Stimulated activated CD4-positive, alpha-beta T cell treated with anti-CD3 and anti-CD28 coated beads, Interleukin-4, amount 100 ng/mL, for 48 hours (primary cell): Measurements from ENCODE around the gene ABLIM3.
"Not testable (repeated sequence)": the region's sequence is repeated elsewhere in the genome, so short reads cannot be mapped to it uniquely, and the experiment has no call there.

Source experiments
- DNase-seq, 2 donors: peaks; one replicate each; pipeline ENCODE4 v3.0.0-alpha.2; 2020; ENCODE audit warnings: low read depth in 2 of 2

The ABLIM3 gene

DNA sequence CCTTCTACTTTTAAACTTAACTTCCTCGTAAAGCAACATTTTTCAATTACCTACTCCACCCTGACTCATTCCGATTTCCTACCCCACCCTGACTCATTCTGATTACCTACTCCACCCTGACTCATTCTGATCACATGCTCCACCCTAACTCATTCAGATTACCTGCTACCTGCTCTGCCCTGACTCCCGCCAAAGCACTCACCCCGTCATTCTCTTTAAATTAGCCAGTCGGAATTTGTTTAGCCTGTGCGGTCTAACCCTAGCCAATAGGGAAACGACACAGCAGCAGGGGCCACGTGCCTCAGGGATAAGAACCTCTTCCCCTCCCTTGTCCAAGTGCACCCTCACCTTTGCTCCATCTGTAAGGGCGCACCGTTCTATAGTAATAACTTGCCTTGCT is 46.3 kb downstream of the ABLIM3 start:
- not testable (repeated sequence) for DNase-seq

GRCh38 chr5:149188383-149188782 is 47.1 kb downstream of the ABLIM3 start:
- DNase-seq = no peak

- no peak for DNase-seq
Measured at GRCh38 chr5:149195337-149195887, 54.1 kb downstream of the ABLIM3 start.

GRCh38 chr5:149195962-149196361 is 54.7 kb downstream of the ABLIM3 start:
- DNase-seq = no peak

GRCh38 chr5:149198148-149198547 is 56.9 kb downstream of the ABLIM3 start:
- DNase-seq = no peak

DNA sequence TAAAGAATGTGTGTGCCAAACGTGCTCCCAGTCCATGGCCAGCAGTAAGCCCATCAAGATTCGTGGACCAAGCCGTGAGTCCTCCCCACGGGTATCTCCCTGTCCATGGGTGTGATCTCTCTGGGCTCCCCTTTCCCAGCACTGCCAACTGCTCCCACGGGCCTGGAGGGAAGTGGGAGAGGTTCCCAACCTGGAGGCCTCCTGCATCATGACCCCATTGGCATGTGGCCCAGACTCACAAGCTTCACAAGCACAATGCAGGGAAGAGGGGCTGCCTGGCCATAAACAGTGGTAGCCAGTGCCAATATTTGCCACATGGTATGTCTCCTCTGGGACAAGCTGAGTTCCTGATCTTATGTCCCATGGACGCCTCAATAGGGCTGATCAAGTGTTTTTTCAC is 59.1 kb downstream of the ABLIM3 start:
- no peak for DNase-seq

GRCh38 chr5:149201121-149201637 is 59.9 kb downstream of the ABLIM3 start:
- DNase-seq = no peak

DNA sequence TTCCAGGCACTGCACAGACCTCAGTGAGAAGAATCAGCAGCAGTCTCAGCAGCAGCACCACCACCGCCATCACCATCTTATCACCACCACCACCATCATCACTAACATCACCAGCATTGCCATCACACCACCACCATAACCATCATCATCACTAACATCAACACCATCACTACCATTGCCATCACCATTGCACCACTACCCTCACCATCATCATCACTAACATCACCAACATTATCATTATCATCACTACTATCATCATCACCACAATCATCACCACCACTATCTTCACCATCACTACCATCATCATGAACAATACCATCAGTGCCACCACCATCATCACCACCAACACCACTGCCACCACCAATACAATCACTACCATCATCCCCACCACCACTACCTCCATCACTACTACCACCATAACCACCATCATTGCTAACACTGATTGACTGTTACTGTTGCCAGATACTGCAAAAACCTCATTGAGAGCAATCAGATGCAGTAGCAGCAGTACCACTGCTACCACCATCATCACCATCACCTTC is 61.7 kb downstream of the ABLIM3 start:
- no peak for DNase-seq

GRCh38 chr5:149203921-149204441 is 62.7 kb downstream of the ABLIM3 start:
- DNase-seq = no peak

DNA sequence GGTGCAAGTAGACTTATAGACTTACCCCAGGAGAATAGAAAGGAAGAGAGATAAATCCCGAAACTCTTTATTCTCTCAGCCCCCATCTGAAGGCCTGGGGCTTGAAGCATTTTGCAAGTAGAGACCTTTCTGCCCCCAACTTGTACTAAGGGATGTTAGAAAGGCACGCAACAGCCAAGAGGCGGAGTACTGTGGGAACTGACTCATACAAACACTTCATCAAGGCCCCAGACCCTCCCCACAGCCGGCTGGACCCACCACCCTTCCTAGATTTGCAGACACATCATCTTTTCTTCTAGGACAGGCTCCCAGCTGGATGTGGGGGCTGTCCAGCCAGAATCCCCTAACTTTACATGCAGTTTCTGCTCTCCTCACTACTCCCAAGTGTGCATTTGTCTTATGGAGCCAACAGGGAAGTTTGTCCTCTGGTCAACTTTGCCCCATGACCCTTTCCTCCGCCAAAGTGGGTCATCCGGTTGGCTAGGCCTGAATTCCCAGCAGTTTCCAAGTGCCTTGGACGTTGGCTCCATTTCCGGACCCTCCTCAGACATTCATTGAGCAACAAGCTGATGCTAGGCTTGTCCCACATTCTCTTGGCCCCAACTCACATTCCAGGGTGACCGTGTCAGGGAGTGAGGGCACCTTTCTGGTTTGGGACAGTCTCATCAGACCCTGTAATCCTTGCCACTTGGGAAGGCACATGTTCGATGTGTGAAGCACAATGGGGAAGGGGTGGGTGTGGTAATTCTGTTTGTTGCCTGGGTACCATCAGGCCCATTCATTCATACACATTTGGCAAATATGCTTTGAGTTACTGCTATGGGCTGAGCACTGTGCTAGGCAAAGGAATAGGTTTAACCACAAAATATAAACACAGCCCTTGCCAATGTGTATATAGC is 64.6 kb downstream of the ABLIM3 start:
- DNase-seq = no peak

- DNase-seq = no peak
Measured at GRCh38 chr5:149206524-149207141, 65.3 kb downstream of the ABLIM3 start.

DNA sequence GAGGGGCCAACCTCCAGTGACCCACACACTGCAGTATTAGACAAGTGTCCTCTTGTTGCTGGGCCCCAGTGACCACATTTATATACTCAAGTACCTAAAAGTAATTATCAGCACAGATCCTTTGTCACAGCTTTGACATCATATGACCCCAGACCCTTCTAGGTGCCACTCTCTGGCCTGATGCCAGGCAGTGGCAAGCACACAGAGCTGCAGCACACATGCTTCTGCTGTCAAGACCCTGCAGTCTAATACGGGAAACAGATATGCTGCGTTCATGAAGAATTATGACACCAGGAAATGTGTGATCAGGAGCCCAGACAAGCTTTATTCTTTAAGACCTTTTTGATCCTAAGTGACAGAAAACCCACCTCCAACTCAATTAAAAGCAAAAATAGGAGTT is 66.5 kb downstream of the ABLIM3 start:
- DNase-seq = no peak

- no peak for DNase-seq
Measured at GRCh38 chr5:149210225-149210624, 68.9 kb downstream of the ABLIM3 start.

DNA sequence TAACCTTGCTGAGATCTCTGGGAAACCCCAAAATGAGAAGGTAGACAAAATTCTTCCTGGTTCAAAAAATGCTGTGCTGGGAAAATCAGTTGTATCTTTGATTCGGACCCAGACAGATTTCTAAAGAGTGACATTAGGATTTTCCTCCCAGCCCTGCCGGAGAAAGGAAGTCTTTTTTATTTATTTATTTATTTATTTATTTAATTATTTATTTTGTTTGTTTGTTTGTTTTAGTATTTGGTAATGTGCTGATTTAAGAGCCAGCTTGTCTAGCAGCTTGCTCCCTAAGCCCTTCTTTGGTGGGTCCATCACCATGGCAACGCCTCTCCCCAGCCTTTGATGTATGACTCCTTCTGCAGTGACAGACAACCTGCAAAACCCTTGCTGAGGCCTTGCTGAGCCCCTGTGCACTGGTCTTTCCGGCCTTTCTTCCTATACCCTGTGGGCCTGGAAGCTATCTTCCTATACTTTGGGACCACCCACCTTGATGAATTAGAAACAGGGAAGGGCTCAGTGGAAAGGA is 69.7 kb downstream of the ABLIM3 start:
- DNase-seq = no peak

- no peak for DNase-seq
Measured at GRCh38 chr5:149211566-149211965, 70.3 kb downstream of the ABLIM3 start.

- no peak for DNase-seq
Measured at GRCh38 chr5:149212198-149212951, 71.1 kb downstream of the ABLIM3 start.

GRCh38 chr5:149213264-149213880 is 72.1 kb downstream of the ABLIM3 start:
- no peak for DNase-seq

DNA sequence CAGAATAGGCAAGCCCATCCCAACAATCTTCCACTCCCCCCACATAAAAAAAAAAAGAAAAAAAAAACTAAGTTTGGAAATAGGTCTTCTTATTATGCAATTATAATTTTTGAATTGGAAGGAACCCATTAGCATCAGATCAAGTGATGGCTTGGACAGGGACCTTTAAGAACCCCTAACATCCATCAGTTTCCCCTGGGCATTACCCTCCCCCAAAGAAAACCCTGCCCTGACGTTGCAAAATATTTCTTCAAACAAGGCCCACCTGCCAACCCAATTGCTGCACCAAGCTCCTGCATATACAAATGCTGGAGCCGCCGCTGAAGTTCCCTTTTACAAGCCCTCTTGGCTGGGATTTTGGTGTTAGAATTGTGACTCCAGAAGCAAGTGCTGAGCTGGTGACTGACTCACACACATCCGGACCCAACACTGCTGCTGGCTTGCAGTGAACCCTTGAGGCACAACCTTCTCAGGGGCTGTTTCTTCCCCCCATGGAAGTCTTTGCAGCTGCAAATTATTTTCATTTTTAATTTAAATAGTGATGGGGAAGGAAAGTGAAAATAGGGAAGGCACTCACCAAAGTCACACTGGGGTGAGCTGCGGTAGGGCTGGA is 74.3 kb downstream of the ABLIM3 start:
- no peak for DNase-seq

GRCh38 chr5:149216496-149216895 is 75.2 kb downstream of the ABLIM3 start:
- DNase-seq = no peak

DNA sequence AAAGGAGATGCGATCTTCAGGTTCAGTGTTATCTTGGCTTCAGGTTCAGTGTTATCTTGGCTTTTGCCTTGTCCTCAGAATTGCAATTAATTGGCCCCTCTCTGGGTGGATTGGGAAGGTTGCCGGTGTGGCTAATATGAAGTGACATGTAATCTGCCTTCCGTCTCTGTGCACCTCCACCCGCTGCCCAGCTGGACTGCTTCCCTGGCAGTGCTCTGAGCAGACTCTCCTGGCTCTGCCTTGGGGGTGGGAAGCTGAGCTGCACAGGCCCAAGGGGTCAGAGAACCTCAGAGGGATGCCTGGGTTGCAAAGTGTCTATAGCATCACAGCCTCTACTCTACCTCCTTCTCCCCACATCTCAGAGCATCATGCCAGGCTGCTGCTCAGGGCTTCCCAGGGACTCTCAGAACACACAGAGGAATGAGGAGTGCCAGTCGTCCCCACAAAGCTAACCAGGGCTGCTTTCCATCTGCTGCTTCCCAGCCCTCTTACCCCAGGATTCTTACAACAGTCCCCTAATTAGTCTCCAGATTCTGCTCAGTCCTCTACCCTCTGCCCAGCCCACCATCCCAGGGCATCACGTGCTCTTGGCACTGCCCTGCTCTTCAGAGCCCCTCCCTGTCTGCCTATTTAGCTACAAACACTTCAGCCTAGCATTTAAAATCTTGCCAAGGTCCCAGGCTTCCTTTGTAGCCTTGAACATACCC is 76.0 kb downstream of the ABLIM3 start:
- no peak for DNase-seq
